Fibroblast of pulmonary artery (primary cell): ENCODE data around the gene RAB7B.

Source experiments
- DNase-seq: peaks from one replicate; pipeline ENCODE4 v3.0.0-alpha.2; 2010; ENCODE audit warnings: low read depth
- H3K4me3 ChIP-seq: replicated peaks from 2 replicates; pipeline ENCODE4 v1.5.1; 2011; ENCODE audit warnings: low read depth, mild to moderate bottlenecking, control low read depth, low read length, moderate library complexity
- TF ChIP-seq, protein P1 (sequence below): IDR thresholded peaks from 2 replicates; pipeline ENCODE4 v1.5.1; 2011; ENCODE audit warnings: mild to moderate bottlenecking, control low read depth, low read length, inconsistent platforms; ENCODE audit errors: missing control alignments

RAB7B gene

GRCh38 chr1:206032380-206033140 is 29.4 kb upstream of the RAB7B start:
- TF ChIP-seq, protein P1, sequence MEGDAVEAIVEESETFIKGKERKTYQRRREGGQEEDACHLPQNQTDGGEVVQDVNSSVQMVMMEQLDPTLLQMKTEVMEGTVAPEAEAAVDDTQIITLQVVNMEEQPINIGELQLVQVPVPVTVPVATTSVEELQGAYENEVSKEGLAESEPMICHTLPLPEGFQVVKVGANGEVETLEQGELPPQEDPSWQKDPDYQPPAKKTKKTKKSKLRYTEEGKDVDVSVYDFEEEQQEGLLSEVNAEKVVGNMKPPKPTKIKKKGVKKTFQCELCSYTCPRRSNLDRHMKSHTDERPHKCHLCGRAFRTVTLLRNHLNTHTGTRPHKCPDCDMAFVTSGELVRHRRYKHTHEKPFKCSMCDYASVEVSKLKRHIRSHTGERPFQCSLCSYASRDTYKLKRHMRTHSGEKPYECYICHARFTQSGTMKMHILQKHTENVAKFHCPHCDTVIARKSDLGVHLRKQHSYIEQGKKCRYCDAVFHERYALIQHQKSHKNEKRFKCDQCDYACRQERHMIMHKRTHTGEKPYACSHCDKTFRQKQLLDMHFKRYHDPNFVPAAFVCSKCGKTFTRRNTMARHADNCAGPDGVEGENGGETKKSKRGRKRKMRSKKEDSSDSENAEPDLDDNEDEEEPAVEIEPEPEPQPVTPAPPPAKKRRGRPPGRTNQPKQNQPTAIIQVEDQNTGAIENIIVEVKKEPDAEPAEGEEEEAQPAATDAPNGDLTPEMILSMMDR: no peak
- peak; percentile 26 for DNase-seq
- no peak overlapping the region for H3K4me3 ChIP-seq

DNA sequence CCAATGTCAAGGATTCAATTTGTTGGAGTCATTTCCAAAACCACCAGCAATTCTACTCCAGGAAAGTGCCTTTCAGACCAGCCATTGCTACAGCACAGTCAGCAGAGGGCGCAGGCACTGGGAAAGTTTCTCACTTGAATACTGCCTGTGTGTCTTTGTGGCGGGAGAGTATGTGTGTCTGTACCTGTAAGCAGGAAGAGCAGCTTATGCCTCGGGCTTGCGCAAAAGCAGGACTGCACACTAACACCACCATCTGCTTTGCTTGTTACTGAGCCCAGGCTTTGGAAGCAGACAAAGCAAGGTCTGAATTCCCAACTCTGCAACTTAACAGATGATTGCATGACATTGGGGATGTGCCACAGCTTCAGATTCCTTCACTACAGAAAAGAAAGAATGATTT is 27.5 kb upstream of the RAB7B start:
- no peak overlapping the region for H3K4me3 ChIP-seq
- TF ChIP-seq, protein P1: peak; percentile 100
- peak; percentile 71 for DNase-seq

- TF ChIP-seq, protein P1: no peak
- DNase-seq: no peak
- H3K4me3 ChIP-seq: no peak overlapping the region
Measured at GRCh38 chr1:206030191-206030590, 27.0 kb upstream of the RAB7B start.

DNA sequence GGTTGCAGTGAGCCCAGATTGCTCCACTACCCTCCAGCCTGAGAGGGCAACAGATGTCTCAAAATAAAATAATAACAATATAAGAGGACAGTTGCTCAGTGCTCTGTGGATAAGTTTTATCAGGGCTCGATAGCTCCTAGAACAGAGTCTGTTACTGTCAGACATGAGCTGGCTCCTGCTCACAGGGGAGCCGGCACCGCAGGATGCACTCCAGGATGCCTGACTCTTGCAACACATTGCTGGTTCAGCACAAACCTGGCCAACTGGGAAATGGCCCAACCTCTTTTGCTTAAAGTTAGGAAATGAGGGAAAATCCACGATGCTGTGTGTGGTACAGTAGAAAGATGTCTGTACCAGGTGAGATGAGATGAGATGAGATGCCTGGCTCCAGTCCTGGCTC is 26.3 kb upstream of the RAB7B start:
- H3K4me3 ChIP-seq: no peak overlapping the region
- TF ChIP-seq, protein P1: no peak
- peak; percentile 73 for DNase-seq

DNA sequence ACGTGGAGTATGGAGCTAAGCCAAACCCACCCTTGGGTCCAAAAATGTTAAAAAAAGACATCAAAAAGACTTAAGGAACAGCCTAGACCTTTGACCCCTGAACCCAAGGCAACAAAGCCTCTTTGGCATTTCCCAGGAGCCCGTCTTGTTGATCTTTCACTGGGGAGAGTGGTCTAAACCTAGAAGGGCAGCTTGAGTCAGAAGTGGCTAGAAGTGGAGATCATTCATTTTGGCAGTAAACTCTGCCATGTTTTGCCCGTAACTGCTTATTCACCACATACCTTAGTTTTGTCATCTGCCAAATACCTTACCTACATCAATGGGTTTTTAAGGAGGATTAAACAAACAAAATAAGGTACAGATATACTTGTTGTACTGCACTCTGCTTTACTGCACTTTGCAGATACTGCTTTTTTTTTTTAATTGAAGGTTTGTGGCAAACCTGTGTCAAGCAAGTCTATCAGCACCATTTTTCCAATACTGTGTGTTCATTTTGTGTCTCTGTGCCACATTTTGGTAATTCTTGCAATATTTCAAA is 22.2 kb upstream of the RAB7B start:
- no peak overlapping the region for H3K4me3 ChIP-seq
- TF ChIP-seq, protein P1: no peak
- DNase-seq: no peak

DNA sequence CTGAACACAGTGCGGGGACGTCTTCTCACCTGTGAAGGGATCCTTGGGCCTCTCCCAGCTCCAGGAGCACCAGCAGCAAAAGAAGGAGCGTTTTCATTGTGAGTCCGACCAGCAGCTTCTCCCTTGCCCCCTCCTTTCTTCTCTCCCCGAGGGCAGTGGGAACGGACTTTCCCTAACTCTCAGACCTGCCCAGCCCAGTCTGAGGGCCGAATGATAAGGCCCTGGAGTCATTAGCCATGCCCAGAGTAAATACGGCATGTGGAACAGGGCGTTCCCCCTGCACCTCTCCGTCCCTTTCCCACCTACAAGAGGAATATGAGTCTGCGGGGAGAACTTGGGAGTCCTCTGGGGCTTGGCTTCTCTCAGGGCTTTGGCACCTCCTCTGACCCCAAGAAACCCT is 20.5 kb upstream of the RAB7B start, which contains the start of gene CTSE:
TSS of gene CTSE (minus strand) at position 201 of the 400 bp plus-strand sequence. CDS start at position 97, 104 bp downstream.
- no peak within 1 kb of the TSS for H3K4me3 ChIP-seq
- TF ChIP-seq, protein P1: no peak
- DNase-seq: no peak
